Transverse colon (tissue), 3 donors: ENCODE measurements around the gene BMERB1.

Experiments
- POLR2A ChIP-seq: fragments of 450-650 bp; IDR thresholded peaks from one replicate; pipeline ENCODE4 v1.6.1; 2016; ENCODE audit warnings: antibody characterized with exemption, mild to moderate bottlenecking, moderate library complexity
- TF ChIP-seq, protein P1 (sequence below), 5 experiments: fragments of 200-600 bp in 3 of 5; fragments of 450-650 bp in 2 of 5; sonication (generic) in 3 of 5; IDR thresholded peaks; 1 replicate in 2 of 5; 2 replicates in 3 of 5; pipeline ENCODE4 v1.5.1; 2016 to 2017; ENCODE audit warnings: antibody characterized with exemption in 5 of 5, inconsistent platforms in 3 of 5, mild to moderate bottlenecking in 2 of 5, moderate library complexity in 1 of 5

DNA sequence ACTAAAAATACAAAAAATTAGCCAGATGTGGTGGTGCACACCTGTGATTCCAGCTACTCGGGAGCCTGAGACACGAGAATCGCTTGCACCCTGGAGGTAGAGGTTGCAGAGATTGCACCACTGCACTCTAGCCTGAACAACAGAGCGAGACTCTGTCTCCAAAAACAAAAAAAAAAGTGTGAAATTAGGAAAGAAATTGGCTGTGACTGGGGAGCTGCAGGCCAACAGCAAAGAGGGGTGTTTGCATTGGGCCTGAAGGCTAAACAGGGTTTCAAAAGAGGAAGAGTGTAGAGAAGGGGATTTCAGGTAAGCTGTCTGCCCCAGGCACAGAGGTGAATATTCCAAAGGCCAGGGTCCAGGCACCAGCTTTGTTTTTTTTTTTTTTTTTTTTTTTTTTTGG, 9.4 kb downstream of the BMERB1 start:
- TF ChIP-seq, protein P1, sequence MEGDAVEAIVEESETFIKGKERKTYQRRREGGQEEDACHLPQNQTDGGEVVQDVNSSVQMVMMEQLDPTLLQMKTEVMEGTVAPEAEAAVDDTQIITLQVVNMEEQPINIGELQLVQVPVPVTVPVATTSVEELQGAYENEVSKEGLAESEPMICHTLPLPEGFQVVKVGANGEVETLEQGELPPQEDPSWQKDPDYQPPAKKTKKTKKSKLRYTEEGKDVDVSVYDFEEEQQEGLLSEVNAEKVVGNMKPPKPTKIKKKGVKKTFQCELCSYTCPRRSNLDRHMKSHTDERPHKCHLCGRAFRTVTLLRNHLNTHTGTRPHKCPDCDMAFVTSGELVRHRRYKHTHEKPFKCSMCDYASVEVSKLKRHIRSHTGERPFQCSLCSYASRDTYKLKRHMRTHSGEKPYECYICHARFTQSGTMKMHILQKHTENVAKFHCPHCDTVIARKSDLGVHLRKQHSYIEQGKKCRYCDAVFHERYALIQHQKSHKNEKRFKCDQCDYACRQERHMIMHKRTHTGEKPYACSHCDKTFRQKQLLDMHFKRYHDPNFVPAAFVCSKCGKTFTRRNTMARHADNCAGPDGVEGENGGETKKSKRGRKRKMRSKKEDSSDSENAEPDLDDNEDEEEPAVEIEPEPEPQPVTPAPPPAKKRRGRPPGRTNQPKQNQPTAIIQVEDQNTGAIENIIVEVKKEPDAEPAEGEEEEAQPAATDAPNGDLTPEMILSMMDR (IDR thresholded peaks at IDR 0.05): no peak
- no peak for TF ChIP-seq POLR2A
